ENCODE results near the gene PPP4R2.

PPP4R2 gene

GRCh38 chr3:73070675-73071575 is 74.3 kb downstream of the PPP4R2 start:
- DNase-seq (ENCODE audit: low read depth), result no peak

- DNase-seq (ENCODE audit: low read depth), result no peak
These were observed 75.3 kb downstream of the PPP4R2 start for GRCh38 chr3:73071952-73072351.

- DNase-seq (ENCODE audit: low read depth), result no peak
These were observed 76.0 kb downstream of the PPP4R2 start for GRCh38 chr3:73072634-73073033.

- no peak for DNase-seq (ENCODE audit: low read depth)
These were observed 76.6 kb downstream of the PPP4R2 start for GRCh38 chr3:73073091-73073707.

- DNase-seq (ENCODE audit: low read depth), result no peak
These were observed 78.2 kb downstream of the PPP4R2 start for GRCh38 chr3:73074781-73075180.

GRCh38 chr3:73080216-73080966 is 83.8 kb downstream of the PPP4R2 start:
- no peak for DNase-seq (ENCODE audit: low read depth)

GRCh38 chr3:73081140-73081539 is 84.5 kb downstream of the PPP4R2 start:
- no peak for DNase-seq (ENCODE audit: low read depth)

GRCh38 chr3:73084170-73084569 is 87.6 kb downstream of the PPP4R2 start:
- DNase-seq (ENCODE audit: low read depth), result no peak

- DNase-seq (ENCODE audit: low read depth), result peak; percentile 6
These were observed 89.5 kb downstream of the PPP4R2 start for GRCh38 chr3:73086071-73086494.

- no peak for DNase-seq (ENCODE audit: low read depth)
These were observed 97.5 kb downstream of the PPP4R2 start for GRCh38 chr3:73094129-73094528.

GRCh38 chr3:73094951-73095350 is 98.3 kb downstream of the PPP4R2 start:
- DNase-seq (ENCODE audit: low read depth), result no peak

- DNase-seq (ENCODE audit: low read depth), result no peak
These were observed 99.6 kb downstream of the PPP4R2 start for GRCh38 chr3:73096169-73096568.

- DNase-seq (ENCODE audit: low read depth), result no peak
These were observed 101.4 kb downstream of the PPP4R2 start for GRCh38 chr3:73098026-73098425.

- no peak for DNase-seq (ENCODE audit: low read depth)
These were observed 102.3 kb downstream of the PPP4R2 start for GRCh38 chr3:73098873-73099272.

GRCh38 chr3:73100741-73101559 is 104.3 kb downstream of the PPP4R2 start:
- peak; percentile 37 for DNase-seq (ENCODE audit: low read depth)

GRCh38 chr3:73101881-73102280 is 105.3 kb downstream of the PPP4R2 start:
- no peak for DNase-seq (ENCODE audit: low read depth)

GRCh38 chr3:73107215-73107614 is 110.6 kb downstream of the PPP4R2 start:
- no peak for DNase-seq (ENCODE audit: low read depth)

- DNase-seq (ENCODE audit: low read depth), result no peak
These were observed 111.1 kb downstream of the PPP4R2 start for GRCh38 chr3:73107676-73108187.

- no peak for DNase-seq (ENCODE audit: low read depth)
These were observed 112.1 kb downstream of the PPP4R2 start for GRCh38 chr3:73108750-73109149.

GRCh38 chr3:73110530-73110929 is 113.9 kb downstream of the PPP4R2 start:
- DNase-seq (ENCODE audit: low read depth), result no peak

GRCh38 chr3:73114711-73115110 is 118.1 kb downstream of the PPP4R2 start:
- no peak for DNase-seq (ENCODE audit: low read depth)

GRCh38 chr3:73115806-73116205 is 119.2 kb downstream of the PPP4R2 start:
- DNase-seq (ENCODE audit: low read depth), result no peak
